A172 (cell line): ENCODE results near the gene RAB20. TPM values are rescaled to one million over a fixed set of nuclear protein-coding genes. Genes with fewer than 3 reads are reported as not detected.
A peak's percentile ranks its signal among the peaks of the same experiment; 100 is the strongest.
"Not testable (repeated sequence)": the region's sequence is repeated elsewhere in the genome, so short reads cannot be mapped to it uniquely, and the experiment has no call there.

Experiments
- DNase-seq: peaks from one replicate; pipeline ENCODE4 v3.0.0-alpha.2; 2015; ENCODE audit warnings: low spot score
- total RNA-seq: library from RNA; depleted of rRNA; stranded (reverse); fragments of >200 nt; shearing (Covaris generic); gene quantifications from 2 replicates; pipeline ENCODE4 v1.2.3, GENCODE V29; 2014

Gene RAB20
- total RNA-seq, 1 experiment from 2014 or later: 3.6 TPM

GRCh38 chr13:110509971-110510786, 51.3 kb downstream of the RAB20 start:
- DNase-seq: no peak

GRCh38 chr13:110509478-110509926, 52.0 kb downstream of the RAB20 start:
- no peak for DNase-seq

DNA sequence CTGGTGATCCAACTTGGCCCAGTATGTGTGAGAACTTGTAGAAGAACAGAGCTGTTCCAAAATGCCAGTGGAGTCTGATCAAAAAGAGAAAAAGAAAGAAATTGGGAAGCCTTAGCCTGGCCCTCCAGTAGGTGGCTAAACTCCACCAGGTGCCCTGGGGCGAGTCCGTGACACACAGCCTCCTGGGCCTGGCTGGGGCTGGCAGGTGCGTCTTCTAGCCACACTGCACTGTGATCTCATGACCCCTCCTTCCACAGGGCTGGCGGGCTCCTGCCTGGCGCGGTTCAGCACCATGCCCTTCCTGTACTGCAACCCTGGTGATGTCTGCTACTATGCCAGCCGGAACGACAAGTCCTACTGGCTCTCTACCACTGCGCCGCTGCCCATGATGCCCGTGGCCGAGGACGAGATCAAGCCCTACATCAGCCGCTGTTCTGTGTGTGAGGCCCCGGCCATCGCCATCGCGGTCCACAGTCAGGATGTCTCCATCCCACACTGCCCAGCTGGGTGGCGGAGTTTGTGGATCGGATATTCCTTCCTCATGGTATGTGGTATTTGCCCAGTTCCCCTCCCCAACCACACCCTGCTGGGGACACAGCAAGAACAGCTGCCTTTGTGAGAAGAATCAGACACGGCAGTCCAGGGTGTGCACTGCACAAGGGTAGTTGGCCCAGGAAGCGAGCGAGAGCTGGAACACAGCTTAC, 53.7 kb downstream of the RAB20 start:
- no peak for DNase-seq

DNA sequence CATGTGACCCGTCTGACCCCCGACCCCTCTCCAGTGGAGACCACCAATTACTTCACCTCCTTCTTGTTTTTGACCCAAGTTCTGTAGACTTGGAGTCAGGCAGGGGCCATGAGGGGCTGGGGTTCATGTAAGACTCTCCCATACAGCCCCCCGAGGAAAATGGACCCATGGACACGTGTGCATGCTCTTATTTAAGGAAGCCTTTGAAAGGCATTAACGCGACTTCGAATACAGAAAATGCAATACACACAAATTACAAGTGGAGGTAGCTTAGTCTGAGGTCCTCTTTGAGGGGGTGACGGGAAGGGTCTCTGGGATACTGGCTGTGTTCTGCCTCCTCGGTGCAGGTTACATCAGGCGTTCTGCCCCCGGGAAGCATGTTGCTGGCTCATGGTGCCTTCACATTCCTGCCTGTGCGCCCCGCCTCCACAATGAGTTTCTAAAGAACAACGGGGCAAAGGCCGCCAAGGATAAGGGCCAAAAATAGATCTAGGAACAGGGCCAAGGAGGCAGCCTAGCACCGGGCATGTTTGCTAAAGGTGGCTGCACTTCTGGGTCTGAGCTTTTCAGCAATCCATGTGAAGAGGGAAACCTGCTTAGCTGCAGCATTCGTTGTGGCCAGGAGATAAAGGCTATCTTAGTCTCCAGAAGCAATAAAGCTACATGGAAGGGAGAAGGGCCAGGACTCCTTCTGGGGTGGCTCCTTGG, 54.5 kb downstream of the RAB20 start:
- DNase-seq: no peak

- no peak for DNase-seq
Measured at GRCh38 chr13:110506396-110506795, 55.1 kb downstream of the RAB20 start.

- DNase-seq: no peak
Measured at GRCh38 chr13:110505594-110505993, 55.9 kb downstream of the RAB20 start.

- no peak for DNase-seq
Measured at GRCh38 chr13:110503979-110504499, 57.5 kb downstream of the RAB20 start.

DNA sequence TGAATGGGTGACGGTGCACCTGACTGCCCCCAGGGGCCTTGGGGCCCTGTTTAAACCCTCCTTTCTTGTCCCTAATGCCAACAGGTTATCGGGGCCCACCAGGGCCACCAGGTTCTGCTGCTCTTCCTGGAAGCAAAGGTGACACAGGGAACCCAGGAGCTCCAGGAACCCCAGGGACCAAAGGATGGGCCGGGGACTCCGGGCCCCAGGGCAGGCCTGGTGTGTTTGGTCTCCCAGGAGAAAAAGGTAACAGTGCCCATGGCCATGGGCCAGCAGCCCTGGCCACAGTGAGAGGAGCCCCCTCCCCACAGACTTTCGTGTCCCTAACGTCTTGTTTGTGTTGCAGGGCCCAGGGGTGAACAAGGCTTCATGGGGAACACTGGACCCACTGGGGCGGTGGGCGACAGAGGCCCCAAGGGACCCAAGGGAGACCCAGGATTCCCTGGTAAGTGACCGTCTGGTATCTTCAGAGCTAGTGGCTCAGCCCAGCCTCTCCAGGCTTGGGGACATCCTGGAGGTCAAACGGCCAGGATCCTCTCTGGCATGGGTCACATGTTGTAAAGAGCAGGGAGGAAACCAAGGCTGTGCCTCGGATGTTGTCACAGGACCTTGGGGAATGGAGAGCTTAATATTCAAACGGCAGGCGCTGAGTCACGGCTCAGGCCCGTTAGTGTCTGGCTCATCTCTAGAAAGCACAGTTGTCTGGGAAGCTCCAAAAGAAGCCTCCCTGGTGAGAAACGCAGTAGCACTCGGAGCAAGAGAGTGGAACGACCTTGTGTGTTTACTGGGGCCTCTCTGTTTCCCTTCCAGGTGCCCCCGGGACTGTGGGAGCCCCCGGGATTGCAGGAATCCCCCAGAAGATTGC, 58.3 kb downstream of the RAB20 start:
- DNase-seq: peak; percentile 44

GRCh38 chr13:110501188-110501587, 60.3 kb downstream of the RAB20 start:
- no peak for DNase-seq

DNA sequence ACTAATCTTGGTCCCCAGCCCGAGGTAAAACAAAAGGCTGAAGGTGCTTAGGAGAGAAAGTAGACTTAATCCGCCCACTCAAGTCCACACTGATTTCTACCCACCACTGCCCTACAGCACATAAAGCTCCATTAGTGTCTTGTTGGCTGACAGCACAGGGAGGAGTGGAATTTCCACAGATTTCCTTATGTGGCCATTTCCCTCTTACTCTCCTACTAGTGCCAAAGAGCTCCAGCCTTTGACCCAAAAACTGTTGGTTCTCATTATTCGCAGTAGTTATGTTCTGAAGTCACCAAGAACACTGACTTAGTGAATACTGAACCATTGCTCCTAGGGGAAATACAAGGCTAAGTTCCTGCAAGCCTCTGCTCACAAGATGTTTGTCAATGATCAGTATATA, 61.2 kb downstream of the RAB20 start:
- DNase-seq: no peak

DNA sequence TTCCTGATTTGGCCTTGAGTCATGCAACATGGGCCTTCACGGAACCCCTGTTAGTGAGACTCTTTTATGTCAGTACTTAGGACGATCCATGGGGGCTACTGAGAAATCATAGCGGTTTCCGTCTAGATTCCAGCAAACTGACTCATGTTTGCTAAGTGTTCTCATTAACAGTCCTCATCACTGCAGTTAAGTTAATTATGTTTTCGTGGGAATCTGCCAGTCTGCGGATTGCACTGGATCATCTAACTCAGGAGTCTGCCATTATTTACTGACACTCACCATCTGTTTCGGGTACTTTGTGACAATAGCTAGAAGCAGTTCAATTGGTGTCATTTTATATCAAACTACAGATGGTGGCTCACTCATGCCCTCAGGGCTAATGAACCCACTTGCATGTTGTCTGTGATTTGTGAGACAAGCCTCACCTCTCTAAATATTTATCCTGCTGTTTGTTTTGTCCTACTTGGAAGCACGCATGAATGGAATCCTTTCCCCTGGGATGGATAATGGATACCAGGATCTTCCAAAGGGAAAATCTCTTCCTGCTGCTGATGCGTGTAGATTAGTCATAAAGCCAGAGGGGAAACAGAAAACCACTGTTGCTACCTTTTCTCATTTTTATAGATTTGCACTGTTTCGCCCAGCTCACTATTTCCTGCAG, 61.8 kb downstream of the RAB20 start:
- peak; percentile 96 for DNase-seq

- no peak for DNase-seq
Measured at GRCh38 chr13:110498765-110499164, 62.8 kb downstream of the RAB20 start.

DNA sequence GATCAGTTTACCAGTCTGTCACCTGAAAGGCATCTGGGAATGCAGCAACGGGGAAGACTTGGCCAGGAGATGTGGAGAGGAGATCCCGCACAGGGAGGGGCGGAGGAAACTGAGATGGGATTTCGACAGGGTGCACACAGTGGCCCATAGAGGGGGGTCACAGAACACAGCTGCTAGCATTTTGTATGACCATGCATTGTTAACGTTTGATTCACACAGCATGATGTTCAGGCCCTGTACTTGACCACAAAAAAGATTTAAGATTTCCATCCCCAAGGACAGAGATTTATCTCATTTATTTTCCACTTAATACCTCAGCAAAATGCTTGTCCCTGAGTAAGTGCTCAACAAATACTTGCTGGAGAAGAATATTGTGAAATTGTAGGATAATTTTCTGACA, 63.2 kb downstream of the RAB20 start:
- DNase-seq: no peak

DNA sequence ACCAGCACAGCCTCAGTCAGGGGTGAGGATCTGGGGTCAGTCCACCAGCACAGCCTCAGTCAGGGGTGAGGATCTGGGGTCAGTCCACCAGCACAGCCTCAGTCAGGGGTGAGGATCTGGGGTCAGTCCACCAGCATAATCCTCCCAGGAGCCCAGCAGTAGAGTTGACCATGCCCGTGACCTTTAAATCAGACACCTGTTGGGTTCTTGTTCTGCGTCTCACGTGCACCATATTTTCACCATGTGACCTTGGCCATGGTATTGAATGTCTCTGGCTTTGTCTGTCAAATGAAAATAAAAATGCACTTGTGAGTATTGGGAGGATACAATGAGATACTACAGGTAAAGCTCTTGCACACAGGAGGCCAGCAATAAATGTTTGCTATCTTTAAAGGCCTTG, 63.6 kb downstream of the RAB20 start:
- not testable (repeated sequence) for DNase-seq

GRCh38 chr13:110497003-110497402, 64.5 kb downstream of the RAB20 start:
- no peak for DNase-seq

DNA sequence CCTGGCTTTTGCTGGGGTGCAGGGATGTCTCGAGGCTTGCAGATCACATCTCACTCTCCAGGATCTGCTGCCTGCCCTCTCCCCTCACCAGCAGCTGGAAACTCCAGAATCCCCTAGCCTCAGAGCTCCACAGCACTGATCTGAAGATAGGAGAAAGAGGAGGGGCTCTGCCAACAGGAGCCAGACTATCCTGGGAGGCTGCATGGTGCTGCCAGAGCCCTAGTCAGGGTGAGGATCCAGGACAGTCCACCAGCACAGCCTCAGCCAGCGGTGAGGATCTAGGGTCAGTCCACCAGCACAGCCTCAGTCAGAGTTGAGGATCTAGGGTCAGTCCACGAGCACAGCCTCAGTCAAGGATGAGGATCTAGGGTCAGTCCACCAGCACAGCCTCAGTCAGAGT, 65.2 kb downstream of the RAB20 start:
- DNase-seq: no peak

DNA sequence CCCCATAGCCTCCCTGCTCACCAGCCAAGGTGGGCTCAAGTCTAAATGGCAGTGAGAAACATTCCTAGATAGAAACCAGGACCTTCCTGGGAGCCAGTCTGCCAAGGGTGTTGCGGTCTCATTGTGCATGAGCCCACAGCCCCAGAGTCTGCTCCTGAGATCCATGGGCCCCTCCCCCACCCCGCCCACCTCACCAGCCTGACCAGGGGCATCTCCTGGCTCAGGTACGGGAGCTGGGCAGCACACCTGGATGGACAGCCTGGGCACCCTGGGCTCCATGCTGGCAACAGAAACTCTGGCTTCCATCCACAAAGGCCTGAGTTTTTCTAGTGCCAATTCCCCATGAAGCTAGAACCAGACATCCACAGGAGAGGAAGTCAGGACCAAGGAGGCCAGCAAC, 65.6 kb downstream of the RAB20 start:
- DNase-seq: no peak

DNA sequence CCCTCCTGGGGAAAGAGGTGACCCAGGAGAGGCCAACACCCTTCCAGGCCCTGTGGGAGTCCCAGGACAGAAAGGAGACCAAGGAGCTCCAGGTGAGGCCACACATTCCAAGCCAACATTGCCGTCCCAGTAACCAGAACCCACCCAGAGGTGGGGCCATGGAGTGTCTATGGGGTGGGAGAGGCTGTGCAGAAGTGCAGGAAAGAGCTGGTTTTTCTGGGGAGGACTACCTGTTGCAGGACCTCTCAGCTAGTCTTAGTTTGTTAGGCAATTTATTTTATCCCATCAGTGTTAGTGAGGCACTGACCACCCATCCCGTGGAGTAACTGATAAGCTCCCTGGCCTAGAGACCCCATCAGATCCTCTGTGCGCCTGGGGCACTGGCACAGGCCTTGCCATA, 66.1 kb downstream of the RAB20 start:
- DNase-seq: no peak

DNA sequence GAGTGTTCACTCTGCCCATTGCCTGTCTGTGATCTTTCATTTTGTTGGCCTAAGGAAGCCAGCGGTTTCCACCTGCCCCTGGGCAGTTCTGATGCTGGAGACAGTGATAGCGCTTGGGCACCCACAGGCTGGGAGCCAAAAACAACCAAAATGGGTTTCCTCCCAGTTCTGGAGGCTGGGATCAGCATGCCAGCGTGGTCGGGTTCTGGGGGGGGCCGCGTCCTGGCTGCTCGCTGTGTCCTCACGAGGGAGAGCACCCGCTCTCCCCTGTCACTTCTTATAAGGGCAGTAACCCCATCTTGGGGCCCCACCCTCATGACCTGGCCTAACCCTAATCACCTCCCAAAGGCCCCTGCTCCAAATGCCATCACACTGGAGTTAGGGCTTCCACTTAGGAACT, 67.9 kb downstream of the RAB20 start:
- DNase-seq: no peak

GRCh38 chr13:110492679-110493593, 68.6 kb downstream of the RAB20 start:
- DNase-seq: no peak
